AG09319 (cell line): Measurements from ENCODE around the gene PPP2R2D.

Experiments
- DNase-seq: peaks from one replicate; pipeline ENCODE4 v3.0.0-alpha.2; 2010; ENCODE audit warnings: low read depth; ENCODE audit errors: extremely low read depth
- CTCF ChIP-seq: IDR thresholded peaks from 2 replicates; pipeline ENCODE4 v1.5.1; 2011; ENCODE audit warnings: low read depth, mild to moderate bottlenecking, inconsistent platforms, low read length, moderate library complexity

The PPP2R2D gene

GRCh38 chr10:131977323-131978096, 76.7 kb downstream of the PPP2R2D start:
- no peak for TF ChIP-seq CTCF
- no peak for DNase-seq

- DNase-seq: no peak
- no peak for TF ChIP-seq CTCF
Observed at GRCh38 chr10:131978366-131978765, 77.6 kb downstream of the PPP2R2D start.

GRCh38 chr10:131978851-131979250, 78.0 kb downstream of the PPP2R2D start:
- no peak for DNase-seq
- no peak for TF ChIP-seq CTCF

- DNase-seq: no peak
- no peak for TF ChIP-seq CTCF
Observed at GRCh38 chr10:131979336-131979735, 78.5 kb downstream of the PPP2R2D start.

GRCh38 chr10:131979821-131980270, 79.0 kb downstream of the PPP2R2D start:
- DNase-seq: no peak

GRCh38 chr10:131980321-131980720, 79.5 kb downstream of the PPP2R2D start:
- no peak for TF ChIP-seq CTCF
- no peak for DNase-seq

More at GRCh38 chr10:131979821-131980270, 79.0 kb downstream of the PPP2R2D start:
- TF ChIP-seq CTCF: no peak

GRCh38 chr10:131980761-131981428, 80.1 kb downstream of the PPP2R2D start:
- no peak; the same call in 1 of the 2 replicates for TF ChIP-seq CTCF
- no peak for DNase-seq
